ENCODE data around the gene DPY19L1. TPM values are rescaled to one million over a fixed set of nuclear protein-coding genes. Genes with fewer than 3 reads are reported as not detected.
"Not testable (repeated sequence)": the region's sequence is repeated elsewhere in the genome, so short reads cannot be mapped to it uniquely, and the experiment has no call there.

DPY19L1 gene
- total RNA-seq, 4 donors from 2014 or later: 15.9 to 80.9 (median 24.7) TPM

GRCh38 chr7:34995757-34996156 lies 41.5 kb downstream of the DPY19L1 start:
- no peaks in the 10 kb centered on the region for H3K36me3 ChIP-seq
- no peak for DNase-seq
- no peak overlapping the region for H3K27ac ChIP-seq
- no peaks in the 10 kb centered on the region for H3K9me3 ChIP-seq
- H3K4me1 ChIP-seq: peaks cover 0 to 3% of the 10 kb centered on the region in 2 donors
- H3K4me3 ChIP-seq: no peak overlapping the region
- intact Hi-C loops (cut with DNase I; ENCODE audit: low total_unique reads): no loop called here
- TF ChIP-seq POLR2A (IDR thresholded peaks at IDR 0.05) (no peak), CTCF (IDR thresholded peaks at IDR 0.05) (no peak)
- no peaks in the 10 kb centered on the region for H3K27me3 ChIP-seq

- Histone ChIP-seq H3K27ac (no peak overlapping the region), H3K4me1 (no peaks in the 10 kb centered on the region), H3K9me3 (no peaks in the 10 kb centered on the region), H3K4me3 (no peak overlapping the region), H3K27me3 (no peaks in the 10 kb centered on the region), H3K36me3 (no peaks in the 10 kb centered on the region)
- TF ChIP-seq POLR2A (IDR thresholded peaks at IDR 0.05) (no peak), CTCF (IDR thresholded peaks at IDR 0.05) (no peak)
- intact Hi-C loops (cut with DNase I; ENCODE audit: low total_unique reads): no loop called here
- DNase-seq: no peak
Measured at GRCh38 chr7:34991938-34992840, 45.1 kb downstream of the DPY19L1 start.

GRCh38 chr7:34988442-34989125 lies 48.7 kb downstream of the DPY19L1 start:
- H3K36me3 ChIP-seq; H3K4me3 ChIP-seq; H3K27ac ChIP-seq; intact Hi-C loops (cut with DNase I; ENCODE audit: low total_unique reads); H3K4me1 ChIP-seq; H3K27me3 ChIP-seq; DNase-seq; H3K9me3 ChIP-seq: not testable (repeated sequence)

- DNase-seq; H3K4me3 ChIP-seq; H3K9me3 ChIP-seq; H3K36me3 ChIP-seq; H3K27me3 ChIP-seq; intact Hi-C loops (cut with DNase I; ENCODE audit: low total_unique reads); H3K27ac ChIP-seq; H3K4me1 ChIP-seq: not testable (repeated sequence)
Measured at GRCh38 chr7:34985155-34985554, 52.1 kb downstream of the DPY19L1 start.

GRCh38 chr7:34984140-34984539 lies 53.1 kb downstream of the DPY19L1 start:
- H3K36me3 ChIP-seq; DNase-seq; intact Hi-C loops (cut with DNase I; ENCODE audit: low total_unique reads); H3K9me3 ChIP-seq; H3K4me3 ChIP-seq; H3K27me3 ChIP-seq; H3K4me1 ChIP-seq; H3K27ac ChIP-seq: not testable (repeated sequence)

- no peak for DNase-seq
- Histone ChIP-seq H3K4me3 (no peak overlapping the region), H3K9me3 (no peaks in the 10 kb centered on the region), H3K27me3 (no peaks in the 10 kb centered on the region), H3K4me1 (no peaks in the 10 kb centered on the region), H3K27ac (no peak overlapping the region), H3K36me3 (no peaks in the 10 kb centered on the region)
- TF ChIP-seq POLR2A (IDR thresholded peaks at IDR 0.05) (no peak), CTCF (IDR thresholded peaks at IDR 0.05) (no peak)
- intact Hi-C loops (cut with DNase I; ENCODE audit: low total_unique reads): no loop called here
Measured at GRCh38 chr7:34982371-34983019, 54.8 kb downstream of the DPY19L1 start.

GRCh38 chr7:34979124-34979523 lies 58.2 kb downstream of the DPY19L1 start:
- intact Hi-C loops (cut with DNase I; ENCODE audit: low total_unique reads); H3K27ac ChIP-seq; H3K4me1 ChIP-seq; DNase-seq; H3K36me3 ChIP-seq; H3K9me3 ChIP-seq; H3K27me3 ChIP-seq; H3K4me3 ChIP-seq: not testable (repeated sequence)
